ENCODE results near the gene C1orf21. TPM values are rescaled to one million over a fixed set of nuclear protein-coding genes. Genes with fewer than 3 reads are reported as not detected.
"Not testable (repeated sequence)": the region's sequence is repeated elsewhere in the genome, so short reads cannot be mapped to it uniquely, and the experiment has no call there.

Gene C1orf21
- total RNA-seq, 1 donor from 2014 or later = 33.1 TPM

GRCh38 chr1:184605941-184606340, 219.1 kb downstream of the C1orf21 start:
- Mint-ChIP-seq H3K36me3 (peaks cover 7% of the 10 kb centered on the region), H3K4me3 (no peak overlapping the region), H3K9me3 (no peaks in the 10 kb centered on the region)

DNA sequence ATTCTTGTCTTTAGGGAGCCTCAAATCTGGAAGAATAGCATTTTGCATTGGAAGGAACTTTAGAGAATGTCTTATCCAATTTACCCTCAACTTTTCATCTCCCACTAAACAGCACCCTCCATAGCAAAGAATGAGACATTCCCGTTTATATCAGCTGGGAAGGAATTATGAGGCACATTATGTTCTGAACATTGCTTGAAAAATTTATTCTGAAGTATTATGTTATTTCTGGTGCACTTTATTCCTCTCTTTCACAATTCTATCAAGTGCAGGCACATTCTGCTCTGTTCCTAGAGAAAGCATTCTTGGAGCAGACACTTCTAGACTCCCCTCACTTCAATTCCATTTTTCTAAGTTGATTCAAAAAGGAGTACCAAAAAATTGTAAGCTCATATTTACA, 220.0 kb downstream of the C1orf21 start:
- DNase-seq (ENCODE audit: low spot score in 2 of 2, unreplicated experiment in 2 of 2) = no peak
- Mint-ChIP-seq H3K27me3 (ENCODE audit: low read depth) (no peaks in the 10 kb centered on the region), H3K27ac (no peak overlapping the region), H3K4me1 (peaks cover 14% of the 10 kb centered on the region), H3K4me3 (no peak overlapping the region), H3K9me3 (no peaks in the 10 kb centered on the region), H3K36me3 (peaks cover 9% of the 10 kb centered on the region)
- TF ChIP-seq CTCF (IDR thresholded peaks at IDR 0.05; ENCODE audit: unreplicated experiment) = no peak

More at GRCh38 chr1:184605941-184606340, 219.1 kb downstream of the C1orf21 start:
- no peak for DNase-seq (ENCODE audit: low spot score in 2 of 2, unreplicated experiment in 2 of 2)
- H3K27me3 Mint-ChIP-seq (ENCODE audit: low read depth) = no peaks in the 10 kb centered on the region
- TF ChIP-seq CTCF (IDR thresholded peaks at IDR 0.05; ENCODE audit: unreplicated experiment) = no peak
- H3K4me1 Mint-ChIP-seq = peaks cover 11% of the 10 kb centered on the region
- no peak overlapping the region for H3K27ac Mint-ChIP-seq

DNA sequence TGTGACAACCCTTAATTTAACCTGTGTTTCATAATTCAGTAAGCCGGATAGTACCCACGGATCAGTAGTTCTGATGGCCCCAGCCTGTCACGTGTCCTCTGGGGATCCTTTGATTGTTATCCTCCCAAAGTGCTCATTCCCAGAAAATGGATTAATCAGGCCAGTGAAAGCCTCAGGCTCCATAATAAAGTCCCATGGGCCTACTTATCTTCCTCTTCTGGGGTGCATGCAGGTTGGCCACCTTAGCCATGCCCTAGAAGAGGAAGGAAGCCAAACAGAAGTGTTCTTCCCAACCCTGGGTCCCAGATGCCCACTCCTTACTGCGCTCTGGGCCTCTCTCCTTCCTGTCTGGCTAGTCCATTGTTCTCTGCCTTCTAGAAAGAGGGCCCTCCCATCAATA, 221.8 kb downstream of the C1orf21 start:
- Mint-ChIP-seq H3K4me1 (peaks cover 6% of the 10 kb centered on the region), H3K4me3 (no peak overlapping the region), H3K36me3 (peaks cover 7% of the 10 kb centered on the region), H3K27me3 (ENCODE audit: low read depth) (no peaks in the 10 kb centered on the region), H3K27ac (no peak overlapping the region), H3K9me3 (no peaks in the 10 kb centered on the region)
- TF ChIP-seq CTCF (IDR thresholded peaks at IDR 0.05; ENCODE audit: unreplicated experiment) = no peak
- no peak for DNase-seq (ENCODE audit: low spot score in 2 of 2, unreplicated experiment in 2 of 2)

GRCh38 chr1:184608990-184609389, 222.2 kb downstream of the C1orf21 start:
- H3K9me3 Mint-ChIP-seq = no peaks in the 10 kb centered on the region
- DNase-seq (ENCODE audit: low spot score in 2 of 2, unreplicated experiment in 2 of 2) = no peak
- TF ChIP-seq CTCF (IDR thresholded peaks at IDR 0.05; ENCODE audit: unreplicated experiment) = no peak
- no peaks in the 10 kb centered on the region for H3K27me3 Mint-ChIP-seq (ENCODE audit: low read depth)
- H3K27ac Mint-ChIP-seq = no peak overlapping the region
- H3K36me3 Mint-ChIP-seq = peaks cover 6% of the 10 kb centered on the region
- H3K4me3 Mint-ChIP-seq = no peak overlapping the region
- H3K4me1 Mint-ChIP-seq = peaks cover 6% of the 10 kb centered on the region

DNA sequence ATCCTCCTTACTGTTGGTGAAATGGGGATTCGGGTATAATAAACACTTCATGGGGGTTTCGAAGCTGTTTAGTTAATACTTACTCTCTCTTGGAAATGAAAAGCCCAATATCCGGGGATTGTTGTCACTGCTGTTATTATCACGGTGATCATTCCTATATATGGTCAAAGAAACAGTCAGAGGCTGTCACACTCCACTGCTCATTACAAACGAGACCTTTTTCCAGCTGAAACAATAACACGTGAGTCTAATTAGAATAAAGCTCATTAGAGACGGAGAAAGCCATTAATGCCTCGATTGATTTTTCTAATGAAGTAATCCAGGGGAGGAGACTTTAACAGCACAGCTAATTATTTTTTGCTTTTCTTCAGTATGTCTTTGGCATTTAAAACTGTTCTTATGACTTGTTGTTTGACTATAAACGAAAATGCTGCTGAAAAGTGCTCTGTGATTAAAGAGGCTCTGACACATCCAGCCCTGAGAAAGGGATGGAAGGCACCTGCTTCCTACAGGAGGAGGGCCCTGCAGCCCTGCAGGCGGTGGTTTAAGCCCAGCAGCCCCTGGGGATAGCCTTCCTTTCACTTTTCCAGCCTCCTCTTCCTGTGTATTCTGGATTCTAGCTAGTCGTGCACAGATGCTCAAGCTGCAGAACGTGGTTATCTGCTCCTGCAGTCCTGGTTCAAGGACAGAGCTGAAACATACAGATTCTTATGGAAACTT, 224.2 kb downstream of the C1orf21 start:
- DNase-seq (ENCODE audit: low spot score in 2 of 2, unreplicated experiment in 2 of 2) = no peak
- TF ChIP-seq CTCF (IDR thresholded peaks at IDR 0.05; ENCODE audit: unreplicated experiment) = no peak
- Mint-ChIP-seq H3K4me1 (peaks cover 10% of the 10 kb centered on the region), H3K36me3 (peaks cover 4% of the 10 kb centered on the region), H3K4me3 (no peak overlapping the region), H3K9me3 (no peaks in the 10 kb centered on the region), H3K27me3 (ENCODE audit: low read depth) (no peaks in the 10 kb centered on the region), H3K27ac (peak overlapping the region; percentile 39)

GRCh38 chr1:184612229-184612628, 225.4 kb downstream of the C1orf21 start:
- not testable (repeated sequence) for H3K27me3 Mint-ChIP-seq (ENCODE audit: low read depth); H3K27ac Mint-ChIP-seq; DNase-seq (ENCODE audit: low spot score in 2 of 2, unreplicated experiment in 2 of 2); H3K4me3 Mint-ChIP-seq; H3K36me3 Mint-ChIP-seq; H3K9me3 Mint-ChIP-seq
- H3K4me1 Mint-ChIP-seq = peaks cover 10% of the 10 kb centered on the region

Data from mesothelial cell of epicardium (in vitro differentiated cells).